Islet of Langerhans (tissue), 1 donor: Measurements from ENCODE around the gene POLA1.
A peak's percentile ranks its signal among the peaks of the same experiment; 100 is the strongest.

Experiments
- FAIRE-seq: peaks from one replicate; lab custom pipeline; 2011; peaks lifted over from hg19 to GRCh38; lab: Jason Lieb, UNC

The POLA1 gene

GRCh38 chrX:25028726-25029125 lies 335.0 kb downstream of the POLA1 start:
- no peak for FAIRE-seq

DNA sequence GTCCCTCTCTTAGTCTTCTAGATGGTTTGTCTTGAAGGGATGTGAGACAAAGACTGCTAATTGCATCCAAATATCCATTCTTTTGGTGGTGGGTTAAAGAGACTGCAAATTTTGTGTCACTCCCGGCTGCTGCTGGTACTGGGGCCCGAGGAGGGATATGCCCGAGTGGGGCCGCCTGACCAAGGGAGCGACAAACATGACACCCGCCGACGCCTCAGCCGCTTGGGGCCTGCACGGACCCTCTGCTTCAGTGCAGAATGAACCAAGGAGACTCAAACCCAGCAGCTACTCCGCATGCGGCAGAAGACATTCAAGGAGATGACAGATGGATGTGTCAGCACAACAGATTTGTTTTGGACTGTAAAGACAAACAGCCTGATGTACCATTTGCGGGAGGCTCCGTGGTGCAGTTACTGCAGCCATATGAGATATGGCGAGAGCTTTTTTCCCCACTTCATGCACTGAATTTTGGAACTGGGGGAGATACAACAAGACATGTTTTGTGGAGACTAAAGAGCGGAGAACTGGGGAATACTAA lies 335.6 kb downstream of the POLA1 start:
- FAIRE-seq: no peak

DNA sequence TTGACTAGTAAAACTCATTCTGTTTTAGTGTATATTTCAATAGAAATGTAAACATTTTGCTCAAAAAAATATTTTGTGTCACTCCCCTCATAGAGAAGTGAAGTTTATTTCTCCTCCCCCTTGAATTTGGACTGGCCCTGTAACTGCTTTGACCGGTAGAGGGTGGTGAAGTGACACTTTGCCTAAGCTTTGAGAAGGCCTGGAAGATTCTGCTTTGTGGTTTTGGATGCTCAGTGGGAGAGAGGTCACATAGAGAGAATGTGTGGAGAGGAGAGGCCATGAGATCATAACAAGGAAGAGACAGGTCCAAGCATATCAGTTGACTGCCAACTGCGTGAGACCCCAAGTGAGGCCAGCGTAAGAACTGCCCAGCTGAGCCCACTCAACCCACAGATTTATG lies 341.2 kb downstream of the POLA1 start:
- no peak for FAIRE-seq

GRCh38 chrX:25039036-25039435 lies 345.3 kb downstream of the POLA1 start:
- FAIRE-seq: no peak

DNA sequence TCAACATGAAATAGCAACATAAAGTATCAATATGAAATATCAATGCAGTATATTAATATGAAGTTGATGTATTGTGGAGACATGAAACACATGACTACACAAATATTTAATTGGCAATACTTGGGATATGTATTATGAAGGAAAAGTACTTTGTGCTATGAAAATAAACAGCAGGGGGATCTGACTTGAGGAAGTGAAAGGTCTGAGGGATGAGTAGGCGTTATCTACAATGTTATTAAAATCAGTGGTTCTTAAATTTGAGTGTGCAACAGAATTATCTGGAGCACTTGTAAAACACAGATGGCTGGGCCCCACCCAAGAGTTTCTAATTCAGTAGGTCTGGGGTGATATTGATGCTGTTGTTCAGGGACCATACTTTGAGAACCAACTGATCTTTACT lies 349.5 kb downstream of the POLA1 start:
- peak; percentile 27 for FAIRE-seq
